ENCODE data around the gene PMEL.
"Not testable (repeated sequence)": the region's sequence is repeated elsewhere in the genome, so short reads cannot be mapped to it uniquely, and the experiment has no call there.

Gene PMEL

GRCh38 chr12:55983232-55983842, 17.5 kb upstream of the PMEL start:
- no peak for DNase-seq (ENCODE audit: low spot score)

GRCh38 chr12:55982319-55982936, 16.6 kb upstream of the PMEL start:
- DNase-seq (ENCODE audit: low spot score), result no peak

GRCh38 chr12:55981882-55982281, 16.0 kb upstream of the PMEL start:
- DNase-seq (ENCODE audit: low spot score), result not testable (repeated sequence)

- no peak for DNase-seq (ENCODE audit: low spot score)
These were observed 13.2 kb upstream of the PMEL start for GRCh38 chr12:55979069-55979468.

- DNase-seq (ENCODE audit: low spot score), result no peak
These were observed 12.6 kb upstream of the PMEL start for GRCh38 chr12:55978393-55978792.

- DNase-seq (ENCODE audit: low spot score), result peak; percentile 44
These were observed 8.5 kb upstream of the PMEL start for GRCh38 chr12:55974308-55974730.

GRCh38 chr12:55973599-55974307, 7.9 kb upstream of the PMEL start, which contains the start of gene RAB5B:
TSS of gene RAB5B (plus strand) at chr12:55974078. CDS start at chr12:55986961, 12,883 bp downstream.
- DNase-seq (ENCODE audit: low spot score), result peak; percentile 100

- DNase-seq (ENCODE audit: low spot score), result no peak
These were observed 7.2 kb upstream of the PMEL start for GRCh38 chr12:55972911-55973598.

GRCh38 chr12:55972456-55972855, 6.6 kb upstream of the PMEL start:
- no peak for DNase-seq (ENCODE audit: low spot score)

- peak; percentile 21 for DNase-seq (ENCODE audit: low spot score)
These were observed 6.2 kb upstream of the PMEL start for GRCh38 chr12:55972042-55972441.

- no peak for DNase-seq (ENCODE audit: low spot score)
These were observed 4.9 kb upstream of the PMEL start for GRCh38 chr12:55970775-55971174.

GRCh38 chr12:55969356-55969755, 3.5 kb upstream of the PMEL start:
- DNase-seq (ENCODE audit: low spot score), result no peak

GRCh38 chr12:55966408-55967281, 803 bp upstream of the PMEL start, which contains the start of gene CDK2:
TSS of gene CDK2 (plus strand) at chr12:55966830. CDS start at chr12:55967009, 179 bp downstream.
- DNase-seq (ENCODE audit: low spot score), result peak; percentile 84

- DNase-seq (ENCODE audit: low spot score), result no peak
These were observed 602 bp downstream of the PMEL start for GRCh38 chr12:55965240-55965639.

GRCh38 chr12:55963760-55964159, 2.1 kb downstream of the PMEL start:
- DNase-seq (ENCODE audit: low spot score), result no peak

- DNase-seq (ENCODE audit: low spot score), result no peak
These were observed 8.6 kb downstream of the PMEL start for GRCh38 chr12:55957106-55957859.

- no peak for DNase-seq (ENCODE audit: low spot score)
These were observed 9.9 kb downstream of the PMEL start for GRCh38 chr12:55955800-55956508.

- DNase-seq (ENCODE audit: low spot score), result no peak
These were observed 10.5 kb downstream of the PMEL start for GRCh38 chr12:55955344-55955743.

GRCh38 chr12:55946553-55946952, 19.3 kb downstream of the PMEL start:
- no peak for DNase-seq (ENCODE audit: low spot score)

GRCh38 chr12:55942577-55943136, 23.2 kb downstream of the PMEL start:
- DNase-seq (ENCODE audit: low spot score), result no peak

Measured in cerebellar cortex (tissue), 1 donor.